ENCODE measurements around the gene RPUSD1.

RPUSD1 gene

DNA sequence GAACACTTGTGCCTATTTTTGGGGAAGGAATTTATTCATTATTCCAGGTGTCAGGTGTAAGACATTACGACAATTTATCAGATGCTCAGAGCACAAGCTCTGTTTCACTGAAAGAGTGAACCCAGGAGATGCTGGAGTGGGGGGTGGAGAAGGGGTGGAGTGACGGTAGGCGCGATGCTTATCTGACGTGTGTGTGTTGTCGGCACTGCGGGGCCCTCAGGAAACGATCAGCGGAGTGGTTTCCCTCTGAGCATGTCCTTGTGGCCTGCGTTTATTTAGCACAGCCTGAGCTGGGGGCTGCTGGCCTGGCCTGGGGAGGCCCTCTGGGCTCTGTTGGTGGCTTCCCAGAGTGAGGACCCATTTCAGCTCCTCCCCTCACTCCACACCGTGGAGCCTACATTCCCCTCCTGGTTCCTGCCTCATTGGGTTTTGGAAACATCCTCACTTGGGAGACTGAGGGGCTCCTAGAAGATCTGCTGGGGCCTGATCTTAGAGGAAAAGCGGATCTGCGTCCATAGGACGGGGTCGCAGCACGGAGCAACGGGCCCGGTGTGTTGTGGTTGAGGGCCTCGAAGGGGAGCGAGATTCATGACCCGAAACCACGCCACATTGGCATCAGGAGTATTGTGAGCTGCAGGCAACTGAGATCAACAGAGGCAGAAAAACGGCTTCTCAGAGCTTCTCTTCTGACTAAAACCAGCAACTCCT lies 31.3 kb upstream of the RPUSD1 start:
- Histone ChIP-seq H3K27me3 (replicated peaks; ENCODE audit: control insufficient read depth, insufficient read depth, low read length, poor library complexity, severe bottlenecking) (no peaks in the 10 kb centered on the region), H3K4me3 (ENCODE audit: insufficient read depth, low read depth, low read length, poor library complexity, severe bottlenecking) (no peak overlapping the region), H3K4me1 (ENCODE audit: control insufficient read depth, insufficient read depth, low read length, poor library complexity, severe bottlenecking) (peaks cover 10% of the 10 kb centered on the region), H3K9me3 (ENCODE audit: control insufficient read depth, low read length) (no peaks in the 10 kb centered on the region), H3K27ac (ENCODE audit: insufficient read depth, low read length, poor library complexity, severe bottlenecking) (peak overlapping the region; percentile 45), H3K36me3 (ENCODE audit: control insufficient read depth, insufficient read depth, low read length) (no peaks in the 10 kb centered on the region)
- DNase-seq: peak in 2 of 3 donors; percentile 16 to 17

DNA sequence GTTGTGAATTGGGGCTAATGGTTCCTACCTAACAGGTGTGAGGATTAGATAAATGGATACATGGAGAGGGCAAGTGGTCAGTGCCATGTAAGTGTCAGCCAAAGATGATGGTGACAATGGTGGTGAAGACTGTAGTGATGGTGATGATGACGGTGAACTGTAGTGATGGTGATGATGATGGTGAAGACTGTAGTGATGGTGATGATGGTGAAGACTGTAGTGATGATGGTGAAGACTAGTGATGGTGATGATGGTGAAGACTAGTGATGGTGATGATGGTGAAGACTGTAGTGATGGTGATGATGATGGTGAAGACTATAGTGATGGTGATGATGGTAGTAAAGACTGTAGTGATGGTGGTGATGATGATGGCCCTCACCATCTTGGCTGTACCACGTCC lies 30.4 kb upstream of the RPUSD1 start:
- Histone ChIP-seq H3K27me3 (replicated peaks; ENCODE audit: control insufficient read depth, insufficient read depth, low read length, poor library complexity, severe bottlenecking) (no peaks in the 10 kb centered on the region), H3K4me1 (ENCODE audit: control insufficient read depth, insufficient read depth, low read length, poor library complexity, severe bottlenecking) (peaks cover 10% of the 10 kb centered on the region), H3K4me3 (ENCODE audit: insufficient read depth, low read depth, low read length, poor library complexity, severe bottlenecking) (no peak overlapping the region), H3K27ac (ENCODE audit: insufficient read depth, low read length, poor library complexity, severe bottlenecking) (no peak overlapping the region), H3K36me3 (ENCODE audit: control insufficient read depth, insufficient read depth, low read length) (no peaks in the 10 kb centered on the region), H3K9me3 (ENCODE audit: control insufficient read depth, low read length) (no peaks in the 10 kb centered on the region)
- DNase-seq: no peak

DNA sequence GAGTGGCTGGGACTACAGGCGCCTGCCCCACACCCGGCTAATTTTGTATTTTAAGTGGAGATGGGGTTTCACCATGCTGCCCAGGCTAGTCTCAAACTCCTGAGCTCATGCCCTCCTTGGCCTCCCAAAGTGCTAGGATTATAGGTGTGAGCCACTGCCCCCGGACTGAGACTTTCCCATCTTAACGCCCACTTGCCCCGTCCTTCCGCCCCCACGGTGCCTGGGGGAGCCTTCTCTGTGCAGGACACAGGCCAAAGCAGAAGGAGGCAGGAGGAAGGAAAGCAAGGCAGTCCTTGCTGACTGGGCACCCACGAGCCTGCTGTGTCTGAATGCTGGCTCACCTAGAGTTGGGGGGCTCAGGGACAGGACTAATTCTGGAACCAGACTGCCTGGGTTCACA lies 30.0 kb upstream of the RPUSD1 start:
- no peak for DNase-seq
- H3K27me3 ChIP-seq (replicated peaks; ENCODE audit: control insufficient read depth, insufficient read depth, low read length, poor library complexity, severe bottlenecking): no peaks in the 10 kb centered on the region
- H3K4me3 ChIP-seq (ENCODE audit: insufficient read depth, low read depth, low read length, poor library complexity, severe bottlenecking): no peak overlapping the region
- no peak overlapping the region for H3K27ac ChIP-seq (ENCODE audit: insufficient read depth, low read length, poor library complexity, severe bottlenecking)
- no peaks in the 10 kb centered on the region for H3K9me3 ChIP-seq (ENCODE audit: control insufficient read depth, low read length)
- peaks cover 10% of the 10 kb centered on the region for H3K4me1 ChIP-seq (ENCODE audit: control insufficient read depth, insufficient read depth, low read length, poor library complexity, severe bottlenecking)
- H3K36me3 ChIP-seq (ENCODE audit: control insufficient read depth, insufficient read depth, low read length): no peaks in the 10 kb centered on the region

DNA sequence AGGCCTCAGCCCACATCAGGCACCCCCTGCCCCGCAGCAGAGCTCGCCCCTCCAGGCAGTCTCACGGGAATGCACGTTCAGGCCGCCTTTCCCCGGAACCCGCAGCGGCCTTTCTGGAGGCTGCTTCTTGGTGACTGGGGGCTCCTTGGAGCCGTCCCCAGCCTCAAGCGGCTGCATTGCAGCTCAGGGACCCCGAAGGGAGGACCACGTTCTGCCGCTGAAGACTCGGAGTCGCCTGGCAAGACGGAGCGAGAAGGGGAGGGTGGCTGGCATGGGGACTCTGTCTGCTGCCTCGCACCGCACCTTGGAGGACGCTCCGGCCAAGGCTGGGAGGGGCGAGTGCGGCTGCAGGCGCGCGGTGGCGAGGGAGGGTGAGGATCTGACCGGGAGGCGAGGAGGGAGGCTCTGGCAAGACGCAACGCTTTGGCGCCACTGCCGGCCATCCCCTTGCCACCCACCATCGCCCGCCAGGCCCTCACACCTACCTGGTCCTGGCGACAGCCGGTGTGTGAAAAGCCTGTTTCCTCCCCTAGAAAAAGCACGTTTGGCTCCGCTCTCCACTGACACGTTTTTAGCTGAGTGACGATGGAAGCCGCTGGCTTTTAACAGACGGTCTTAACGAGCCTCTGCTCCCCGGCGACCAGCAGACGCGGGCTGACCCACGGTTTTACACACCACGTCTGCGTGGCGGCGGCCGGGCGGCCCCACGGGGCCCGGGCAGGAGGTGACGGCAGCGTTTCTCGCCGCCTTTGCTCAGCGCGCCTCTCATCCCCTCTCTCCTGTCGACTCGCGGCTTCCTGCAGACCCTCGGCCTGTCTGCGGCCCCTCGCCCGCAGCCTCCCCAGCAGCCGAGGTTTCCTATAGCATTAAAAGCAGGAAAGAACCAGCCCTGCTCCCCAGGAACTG lies 29.1 kb upstream of the RPUSD1 start:
- Histone ChIP-seq H3K27ac (ENCODE audit: insufficient read depth, low read length, poor library complexity, severe bottlenecking) (no peak overlapping the region), H3K4me3 (ENCODE audit: insufficient read depth, low read depth, low read length, poor library complexity, severe bottlenecking) (no peak overlapping the region), H3K36me3 (ENCODE audit: control insufficient read depth, insufficient read depth, low read length) (no peaks in the 10 kb centered on the region), H3K4me1 (ENCODE audit: control insufficient read depth, insufficient read depth, low read length, poor library complexity, severe bottlenecking) (peaks cover 10% of the 10 kb centered on the region), H3K27me3 (replicated peaks; ENCODE audit: control insufficient read depth, insufficient read depth, low read length, poor library complexity, severe bottlenecking) (peaks cover 6% of the 10 kb centered on the region), H3K9me3 (ENCODE audit: control insufficient read depth, low read length) (no peaks in the 10 kb centered on the region)
- no peak for DNase-seq

DNA sequence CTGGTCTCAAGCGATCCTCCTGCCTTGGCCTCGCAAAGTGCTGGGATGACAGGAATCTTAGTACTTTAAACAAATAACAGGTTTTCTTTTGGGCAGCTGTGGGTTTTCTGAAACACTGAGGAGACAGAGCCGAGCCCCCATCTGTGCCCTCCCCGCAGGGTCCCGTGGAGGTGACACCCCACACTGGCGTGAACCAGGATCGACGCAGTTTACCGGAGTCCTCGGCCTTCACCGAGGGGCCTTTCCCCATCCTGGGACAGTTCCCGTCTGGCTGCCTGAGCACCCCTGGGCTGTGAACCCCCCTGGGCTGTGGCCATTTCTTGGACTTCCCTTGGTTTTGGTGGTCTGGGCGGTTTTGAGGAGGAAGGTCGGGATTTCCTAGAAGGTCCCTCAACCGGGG lies 27.7 kb upstream of the RPUSD1 start:
- Histone ChIP-seq H3K27ac (ENCODE audit: insufficient read depth, low read length, poor library complexity, severe bottlenecking) (no peak overlapping the region), H3K27me3 (replicated peaks; ENCODE audit: control insufficient read depth, insufficient read depth, low read length, poor library complexity, severe bottlenecking) (peaks cover 8% of the 10 kb centered on the region), H3K9me3 (ENCODE audit: control insufficient read depth, low read length) (no peaks in the 10 kb centered on the region), H3K36me3 (ENCODE audit: control insufficient read depth, insufficient read depth, low read length) (no peaks in the 10 kb centered on the region), H3K4me1 (ENCODE audit: control insufficient read depth, insufficient read depth, low read length, poor library complexity, severe bottlenecking) (peaks cover 10% of the 10 kb centered on the region), H3K4me3 (ENCODE audit: insufficient read depth, low read depth, low read length, poor library complexity, severe bottlenecking) (no peak overlapping the region)
- DNase-seq: no peak

DNA sequence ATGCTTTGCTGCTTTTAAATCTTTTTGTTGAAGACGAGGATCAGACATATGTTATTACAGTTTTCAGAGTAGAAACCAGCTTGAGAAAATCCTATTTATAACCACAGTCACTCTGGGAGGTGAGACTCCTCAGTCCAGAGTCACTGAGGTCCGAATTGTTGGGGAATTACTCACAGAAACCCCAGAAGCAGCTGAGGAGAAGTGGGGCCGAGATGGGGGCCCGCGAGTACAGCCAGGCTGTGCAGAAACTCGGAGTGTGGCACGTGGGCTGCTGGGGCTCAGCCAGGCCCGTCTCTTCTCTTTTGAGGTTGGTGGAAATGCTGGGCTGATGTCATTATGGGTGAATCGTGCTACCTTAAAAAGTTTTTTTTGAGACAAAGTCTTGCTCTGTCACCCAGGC lies 26.8 kb upstream of the RPUSD1 start:
- no peaks in the 10 kb centered on the region for H3K9me3 ChIP-seq (ENCODE audit: control insufficient read depth, low read length)
- no peak overlapping the region for H3K4me3 ChIP-seq (ENCODE audit: insufficient read depth, low read depth, low read length, poor library complexity, severe bottlenecking)
- H3K36me3 ChIP-seq (ENCODE audit: control insufficient read depth, insufficient read depth, low read length): no peaks in the 10 kb centered on the region
- H3K27ac ChIP-seq (ENCODE audit: insufficient read depth, low read length, poor library complexity, severe bottlenecking): no peak overlapping the region
- H3K4me1 ChIP-seq (ENCODE audit: control insufficient read depth, insufficient read depth, low read length, poor library complexity, severe bottlenecking): peaks cover 9% of the 10 kb centered on the region
- no peak for DNase-seq
- peaks cover 8% of the 10 kb centered on the region for H3K27me3 ChIP-seq (replicated peaks; ENCODE audit: control insufficient read depth, insufficient read depth, low read length, poor library complexity, severe bottlenecking)

DNA sequence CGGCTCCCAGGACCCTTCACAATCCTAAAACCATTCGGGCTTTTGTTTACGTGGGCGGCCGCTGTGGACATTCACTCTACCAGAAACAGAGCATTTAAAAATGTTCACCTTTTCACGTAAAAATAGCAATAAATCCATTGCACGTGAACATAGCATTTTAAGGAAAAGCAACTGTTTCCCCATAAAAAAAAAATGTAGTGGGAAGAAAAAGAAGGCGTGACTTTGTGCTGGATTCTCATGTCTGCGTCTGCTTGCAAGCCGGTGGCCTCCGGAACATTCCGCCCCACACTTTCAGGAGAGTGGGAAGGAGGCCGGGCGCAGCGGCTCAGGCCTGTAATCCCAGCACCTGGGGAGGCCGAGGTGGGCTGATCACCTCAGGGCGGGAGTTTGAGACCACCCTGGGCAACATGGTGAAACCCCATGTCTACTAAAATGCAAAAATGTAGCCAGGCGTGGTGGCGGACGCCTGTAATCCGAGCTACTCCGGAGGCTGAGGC lies 25.8 kb upstream of the RPUSD1 start:
- Histone ChIP-seq H3K27me3 (replicated peaks; ENCODE audit: control insufficient read depth, insufficient read depth, low read length, poor library complexity, severe bottlenecking) (peaks cover 8% of the 10 kb centered on the region), H3K27ac (ENCODE audit: insufficient read depth, low read length, poor library complexity, severe bottlenecking) (no peak overlapping the region), H3K4me1 (ENCODE audit: control insufficient read depth, insufficient read depth, low read length, poor library complexity, severe bottlenecking) (no peaks in the 10 kb centered on the region), H3K4me3 (ENCODE audit: insufficient read depth, low read depth, low read length, poor library complexity, severe bottlenecking) (no peak overlapping the region), H3K9me3 (ENCODE audit: control insufficient read depth, low read length) (no peaks in the 10 kb centered on the region), H3K36me3 (ENCODE audit: control insufficient read depth, insufficient read depth, low read length) (no peaks in the 10 kb centered on the region)
- DNase-seq: no peak

DNA sequence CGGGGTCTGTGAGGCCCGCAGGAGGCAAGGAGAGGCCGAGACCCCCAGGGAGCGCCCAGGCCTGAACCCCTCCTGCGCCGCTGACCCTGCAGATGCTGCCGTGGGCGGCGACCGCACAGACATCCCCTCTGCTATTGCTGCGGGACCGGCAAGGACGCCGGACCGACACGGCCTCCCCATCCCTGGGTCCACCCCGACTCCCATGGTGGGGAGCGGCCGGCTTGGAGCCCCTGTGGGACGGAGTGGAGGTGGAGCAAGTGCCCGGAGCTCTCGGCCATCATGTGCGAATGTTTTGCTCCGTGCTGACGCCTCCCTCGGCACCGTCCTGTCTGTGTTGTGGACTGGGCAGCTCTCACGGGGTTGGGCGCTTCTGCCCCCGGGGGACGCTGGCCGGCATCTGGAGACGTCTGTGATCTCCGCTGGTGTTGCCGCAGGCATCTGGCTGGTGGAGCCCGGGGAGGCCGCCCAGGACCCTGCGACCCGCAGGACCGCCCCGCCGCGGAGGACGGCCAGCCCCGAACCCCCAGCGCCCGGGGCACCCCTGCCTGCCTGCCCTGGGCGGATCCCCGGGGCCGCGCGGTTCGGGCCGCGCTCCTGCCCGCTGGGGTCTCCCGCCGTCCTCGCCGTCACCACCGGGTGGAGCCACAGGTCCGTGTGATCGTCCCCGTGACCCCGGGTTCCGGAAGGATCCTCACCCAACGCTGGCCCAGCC lies 25.2 kb upstream of the RPUSD1 start:
- no peak overlapping the region for H3K27ac ChIP-seq (ENCODE audit: insufficient read depth, low read length, poor library complexity, severe bottlenecking)
- H3K4me3 ChIP-seq (ENCODE audit: insufficient read depth, low read depth, low read length, poor library complexity, severe bottlenecking): no peak overlapping the region
- no peaks in the 10 kb centered on the region for H3K9me3 ChIP-seq (ENCODE audit: control insufficient read depth, low read length)
- no peaks in the 10 kb centered on the region for H3K36me3 ChIP-seq (ENCODE audit: control insufficient read depth, insufficient read depth, low read length)
- H3K27me3 ChIP-seq (replicated peaks; ENCODE audit: control insufficient read depth, insufficient read depth, low read length, poor library complexity, severe bottlenecking): peaks cover 8% of the 10 kb centered on the region
- DNase-seq: peak in 1 of 3 donors; percentile 16
- peaks cover 2% of the 10 kb centered on the region for H3K4me1 ChIP-seq (ENCODE audit: control insufficient read depth, insufficient read depth, low read length, poor library complexity, severe bottlenecking)

DNA sequence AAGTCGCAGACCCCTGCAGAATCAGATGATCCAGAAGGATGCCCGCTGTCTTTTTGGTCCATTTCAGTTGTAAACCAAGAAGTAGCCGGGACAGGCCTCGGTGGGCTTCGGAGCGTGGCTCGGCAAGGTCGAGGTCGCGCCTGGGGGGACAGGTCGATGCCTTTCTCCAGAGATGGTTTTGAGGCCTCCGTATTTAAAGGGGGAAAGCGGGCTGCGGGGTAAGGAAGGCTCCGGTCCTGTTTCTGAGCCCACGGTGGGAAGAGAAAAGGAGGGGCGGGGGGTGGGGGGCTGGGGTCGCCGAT lies 19.9 kb upstream of the RPUSD1 start:
- Histone ChIP-seq H3K9me3 (ENCODE audit: control insufficient read depth, low read length) (no peaks in the 10 kb centered on the region), H3K4me1 (ENCODE audit: control insufficient read depth, insufficient read depth, low read length, poor library complexity, severe bottlenecking) (peaks cover 11% of the 10 kb centered on the region), H3K36me3 (ENCODE audit: control insufficient read depth, insufficient read depth, low read length) (no peaks in the 10 kb centered on the region), H3K4me3 (ENCODE audit: insufficient read depth, low read depth, low read length, poor library complexity, severe bottlenecking) (peak overlapping the region; percentile 85), H3K27me3 (replicated peaks; ENCODE audit: control insufficient read depth, insufficient read depth, low read length, poor library complexity, severe bottlenecking) (peaks cover 7% of the 10 kb centered on the region), H3K27ac (ENCODE audit: insufficient read depth, low read length, poor library complexity, severe bottlenecking) (peak overlapping the region; percentile 82)
- DNase-seq: no peak
